ENCODE data around the gene NCOA7. TPM values are rescaled to one million over a fixed set of nuclear protein-coding genes. Genes with fewer than 3 reads are reported as not detected.

NCOA7 gene
- 10 to 100 TPM; 11.4 to 15.2 TPM for total RNA-seq
- polyA plus RNA-seq (2013, experiment 1 of 2): 3.5 TPM
- 4.6 TPM for polyA plus RNA-seq (2013, experiment 2 of 2)
- long read RNA-seq, experiment 1, partial matches to known transcripts: 1 of 1 reads
- long read RNA-seq, experiment 1, other reads (novel, unspliced or antisense): 0 of 1 reads
- long read RNA-seq, experiment 2, full-length matches to known transcripts: 3 of 11 reads
- long read RNA-seq, experiment 2, partial matches to known transcripts: 1 of 11 reads
- long read RNA-seq, experiment 2, other reads (novel, unspliced or antisense): 7 of 11 reads
- long read RNA-seq, experiment 3, partial matches to known transcripts: 1 of 2 reads
- long read RNA-seq, experiment 3, other reads (novel, unspliced or antisense): 1 of 2 reads
- long read RNA-seq, experiment 4: 0 reads

- Histone ChIP-seq H3K4me1 (ENCODE audit: control insufficient read depth, insufficient read depth, low read length) (peaks cover 7% of the 10 kb centered on the region), H3K27ac (ENCODE audit: low read depth, low read length) (peak within 1 kb of the TSS; percentile 50), H3K9me3 (ENCODE audit: control insufficient read depth, low read length) (no peaks in the 10 kb centered on the region), H3K27me3 (ENCODE audit: control insufficient read depth, insufficient read depth, low read length, poor library complexity, severe bottlenecking) (no peaks in the 10 kb centered on the region), H3K9ac (ENCODE audit: extremely low read depth, low read length, poor library complexity, severe bottlenecking) (peak within 1 kb of the TSS; percentile 12), H3K36me3 (ENCODE audit: control insufficient read depth, insufficient read depth, low read length) (no peaks in the 10 kb centered on the region), H3K4me3 (ENCODE audit: low read length) (peak within 1 kb of the TSS; percentile 90)
- WGBS, 2 experiments (ENCODE audit: insufficient coverage in 1 of 2, insufficient read length in 1 of 2): 0% methylated on average over 31 to 100 of the region's 100 CpGs
- Mint-ChIP-seq H3K27ac (peak within 1 kb of the TSS; percentile 74), H3K4me1 (peaks cover 13% of the 10 kb centered on the region), H3K4me3 (peak within 1 kb of the TSS; percentile 70), H3K9me3 (no peaks in the 10 kb centered on the region), H3K27me3 (ENCODE audit: insufficient read depth) (peaks cover 8% of the 10 kb centered on the region), H3K36me3 (ENCODE audit: low read depth) (no peaks in the 10 kb centered on the region)
- peak; percentile 90 for DNase-seq
- TF ChIP-seq, protein P1, sequence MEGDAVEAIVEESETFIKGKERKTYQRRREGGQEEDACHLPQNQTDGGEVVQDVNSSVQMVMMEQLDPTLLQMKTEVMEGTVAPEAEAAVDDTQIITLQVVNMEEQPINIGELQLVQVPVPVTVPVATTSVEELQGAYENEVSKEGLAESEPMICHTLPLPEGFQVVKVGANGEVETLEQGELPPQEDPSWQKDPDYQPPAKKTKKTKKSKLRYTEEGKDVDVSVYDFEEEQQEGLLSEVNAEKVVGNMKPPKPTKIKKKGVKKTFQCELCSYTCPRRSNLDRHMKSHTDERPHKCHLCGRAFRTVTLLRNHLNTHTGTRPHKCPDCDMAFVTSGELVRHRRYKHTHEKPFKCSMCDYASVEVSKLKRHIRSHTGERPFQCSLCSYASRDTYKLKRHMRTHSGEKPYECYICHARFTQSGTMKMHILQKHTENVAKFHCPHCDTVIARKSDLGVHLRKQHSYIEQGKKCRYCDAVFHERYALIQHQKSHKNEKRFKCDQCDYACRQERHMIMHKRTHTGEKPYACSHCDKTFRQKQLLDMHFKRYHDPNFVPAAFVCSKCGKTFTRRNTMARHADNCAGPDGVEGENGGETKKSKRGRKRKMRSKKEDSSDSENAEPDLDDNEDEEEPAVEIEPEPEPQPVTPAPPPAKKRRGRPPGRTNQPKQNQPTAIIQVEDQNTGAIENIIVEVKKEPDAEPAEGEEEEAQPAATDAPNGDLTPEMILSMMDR (conservative IDR thresholded peaks at IDR 0.05): no peak
These were observed at the start of gene NCOA7 for GRCh38 chr6:125790358-125791150. TSS of gene NCOA7 (plus strand) at chr6:125790960. CDS start at chr6:125815355, 24,395 bp downstream.

DNA sequence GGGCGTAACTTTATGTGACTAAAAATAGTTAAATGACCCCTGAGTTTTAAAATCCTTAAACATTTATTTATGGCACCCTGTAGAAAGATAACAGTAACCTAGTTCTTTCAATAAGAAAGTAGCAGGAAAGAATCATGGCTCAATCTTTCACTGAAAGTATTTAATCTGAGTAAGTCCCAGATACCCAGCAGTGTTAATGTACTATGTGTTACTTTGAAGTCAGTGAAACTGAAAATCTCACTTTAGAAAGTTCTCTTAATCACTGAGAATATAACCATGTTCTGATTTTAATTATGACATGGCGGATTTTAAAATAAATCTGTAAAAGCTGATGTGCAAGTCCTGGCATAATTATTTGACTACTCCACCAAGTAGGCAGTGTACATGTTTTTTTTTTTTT, 49.4 kb upstream of the NCOA7 start:
- H3K9me3 Mint-ChIP-seq: no peaks in the 10 kb centered on the region
- H3K27me3 Mint-ChIP-seq (ENCODE audit: insufficient read depth): no peaks in the 10 kb centered on the region
- no peaks in the 10 kb centered on the region for H3K36me3 Mint-ChIP-seq (ENCODE audit: low read depth)

GRCh38 chr6:125742024-125742423, 48.7 kb upstream of the NCOA7 start:
- Mint-ChIP-seq H3K36me3 (ENCODE audit: low read depth) (no peaks in the 10 kb centered on the region), H3K27me3 (ENCODE audit: insufficient read depth) (peaks cover 4% of the 10 kb centered on the region), H3K4me3 (no peak overlapping the region), H3K9me3 (no peaks in the 10 kb centered on the region), H3K27ac (no peak overlapping the region), H3K4me1 (peaks cover 27% of the 10 kb centered on the region)
- no peaks in the 10 kb centered on the region for H3K36me3 ChIP-seq (ENCODE audit: control insufficient read depth, insufficient read depth, low read length)
- no peak for DNase-seq
- 93 to 100% methylated on average over 2 of the region's 2 CpGs for WGBS, 2 experiments (ENCODE audit: insufficient coverage in 1 of 2, insufficient read length in 1 of 2)
- H3K4me1 ChIP-seq (ENCODE audit: control insufficient read depth, insufficient read depth, low read length): peaks cover 5% of the 10 kb centered on the region
- peaks cover 19% of the 10 kb centered on the region for H3K27me3 ChIP-seq (ENCODE audit: control insufficient read depth, insufficient read depth, low read length, poor library complexity, severe bottlenecking)
- no peaks in the 10 kb centered on the region for H3K9me3 ChIP-seq (ENCODE audit: control insufficient read depth, low read length)
- H3K9ac ChIP-seq (ENCODE audit: extremely low read depth, low read length, poor library complexity, severe bottlenecking): no peak overlapping the region
- no peak overlapping the region for H3K4me3 ChIP-seq (ENCODE audit: low read length)
- TF ChIP-seq, protein P1 (conservative IDR thresholded peaks at IDR 0.05): no peak
- H3K27ac ChIP-seq (ENCODE audit: low read depth, low read length): no peak overlapping the region

More for the DNA sequence above, 49.4 kb upstream of the NCOA7 start:
- Histone ChIP-seq H3K27me3 (ENCODE audit: control insufficient read depth, insufficient read depth, low read length, poor library complexity, severe bottlenecking) (peaks cover 12% of the 10 kb centered on the region), H3K4me3 (ENCODE audit: low read length) (no peak overlapping the region), H3K27ac (ENCODE audit: low read depth, low read length) (no peak overlapping the region), H3K9me3 (ENCODE audit: control insufficient read depth, low read length) (no peaks in the 10 kb centered on the region), H3K4me1 (ENCODE audit: control insufficient read depth, insufficient read depth, low read length) (peaks cover 5% of the 10 kb centered on the region), H3K36me3 (ENCODE audit: control insufficient read depth, insufficient read depth, low read length) (no peaks in the 10 kb centered on the region), H3K9ac (ENCODE audit: extremely low read depth, low read length, poor library complexity, severe bottlenecking) (no peak overlapping the region)
- TF ChIP-seq, protein P1 (conservative IDR thresholded peaks at IDR 0.05): no peak
- WGBS, 2 experiments (ENCODE audit: insufficient coverage in 1 of 2, insufficient read length in 1 of 2): 90% methylated on average over 2 of the region's 2 CpGs; no CpG with 5 or more reads in 1 of the 2 experiments
- no peak overlapping the region for H3K27ac Mint-ChIP-seq
- no peak overlapping the region for H3K4me3 Mint-ChIP-seq
- DNase-seq: no peak
- H3K4me1 Mint-ChIP-seq: peaks cover 23% of the 10 kb centered on the region
